ENCODE results near the gene CDC42. TPM values are rescaled to one million over a fixed set of nuclear protein-coding genes. Genes with fewer than 3 reads are reported as not detected.

CDC42 gene
- polyA plus RNA-seq, 1 experiment: 148 TPM

DNA sequence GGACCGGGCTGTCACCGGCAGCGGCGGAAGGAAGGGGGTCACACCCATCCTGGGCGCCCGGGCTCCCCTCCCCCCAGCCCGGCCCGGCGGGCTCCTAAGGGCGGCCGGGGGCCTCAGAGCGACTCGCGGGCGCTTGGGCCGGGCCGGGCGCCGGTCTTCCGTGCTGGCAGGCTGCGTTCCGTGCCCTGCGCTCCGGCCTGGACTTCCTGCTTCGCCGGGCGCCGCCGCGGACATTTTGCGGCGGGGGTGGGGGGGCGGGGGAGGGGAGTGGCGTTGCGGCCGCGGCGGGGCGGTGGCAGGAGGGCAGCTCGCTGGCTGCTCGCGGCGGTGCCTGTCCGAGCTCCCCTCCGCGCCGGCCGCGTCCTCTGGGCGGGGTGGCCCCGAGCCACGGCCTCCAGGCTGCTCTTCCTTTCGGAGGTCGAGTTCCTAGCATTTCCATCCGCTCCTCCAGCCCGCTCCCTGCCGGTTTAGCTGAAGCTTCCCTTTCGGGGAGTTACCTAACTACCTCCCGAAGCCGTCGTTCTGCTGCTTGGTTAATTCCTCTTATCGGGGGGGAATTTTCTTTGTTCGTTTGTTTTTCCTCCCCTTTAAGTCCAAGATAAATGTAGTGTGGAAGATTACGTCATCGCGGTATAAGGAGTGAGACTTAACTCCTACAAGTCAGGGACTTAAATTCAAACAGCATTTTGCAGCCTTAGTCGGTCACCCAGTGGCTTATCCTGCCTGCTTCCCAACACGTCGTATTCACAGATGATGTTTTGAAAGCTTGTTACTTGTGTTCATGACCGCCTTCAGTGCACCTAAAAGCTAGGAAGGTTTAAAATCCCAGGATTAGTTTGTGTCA, 730 bp downstream of the CDC42 start:
- CTCF ChIA-PET: interaction anchor here (0.7 to 2.5 kb wide), 4 partner anchors 13 to 363 kb away, joined by 3 to 6 read pairs (median 4); no protein-coding TSS in a partner anchor
- Histone ChIP-seq H3K4me3 (ENCODE audit: low read depth, low read length) (peak overlapping the region; percentile 86), H3K36me3 (ENCODE audit: control insufficient read depth, insufficient read depth, low read length) (no peaks in the 10 kb centered on the region), H3K27me3 (ENCODE audit: control insufficient read depth, insufficient read depth, low read length) (no peaks in the 10 kb centered on the region)
- POLR2A ChIA-PET: interaction anchor here (0.6 kb wide), 2 partner anchors 90 to 402 kb away, joined by 4 to 8 read pairs; no protein-coding TSS in a partner anchor
- DNase-seq (ENCODE audit: low read depth): no peak
- TF ChIP-seq, protein P1, sequence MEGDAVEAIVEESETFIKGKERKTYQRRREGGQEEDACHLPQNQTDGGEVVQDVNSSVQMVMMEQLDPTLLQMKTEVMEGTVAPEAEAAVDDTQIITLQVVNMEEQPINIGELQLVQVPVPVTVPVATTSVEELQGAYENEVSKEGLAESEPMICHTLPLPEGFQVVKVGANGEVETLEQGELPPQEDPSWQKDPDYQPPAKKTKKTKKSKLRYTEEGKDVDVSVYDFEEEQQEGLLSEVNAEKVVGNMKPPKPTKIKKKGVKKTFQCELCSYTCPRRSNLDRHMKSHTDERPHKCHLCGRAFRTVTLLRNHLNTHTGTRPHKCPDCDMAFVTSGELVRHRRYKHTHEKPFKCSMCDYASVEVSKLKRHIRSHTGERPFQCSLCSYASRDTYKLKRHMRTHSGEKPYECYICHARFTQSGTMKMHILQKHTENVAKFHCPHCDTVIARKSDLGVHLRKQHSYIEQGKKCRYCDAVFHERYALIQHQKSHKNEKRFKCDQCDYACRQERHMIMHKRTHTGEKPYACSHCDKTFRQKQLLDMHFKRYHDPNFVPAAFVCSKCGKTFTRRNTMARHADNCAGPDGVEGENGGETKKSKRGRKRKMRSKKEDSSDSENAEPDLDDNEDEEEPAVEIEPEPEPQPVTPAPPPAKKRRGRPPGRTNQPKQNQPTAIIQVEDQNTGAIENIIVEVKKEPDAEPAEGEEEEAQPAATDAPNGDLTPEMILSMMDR (IDR thresholded peaks at IDR 0.05; ENCODE audit: insufficient read depth, low read depth, low read length): peak; percentile 8; the same call in 1 of the 2 replicates

DNA sequence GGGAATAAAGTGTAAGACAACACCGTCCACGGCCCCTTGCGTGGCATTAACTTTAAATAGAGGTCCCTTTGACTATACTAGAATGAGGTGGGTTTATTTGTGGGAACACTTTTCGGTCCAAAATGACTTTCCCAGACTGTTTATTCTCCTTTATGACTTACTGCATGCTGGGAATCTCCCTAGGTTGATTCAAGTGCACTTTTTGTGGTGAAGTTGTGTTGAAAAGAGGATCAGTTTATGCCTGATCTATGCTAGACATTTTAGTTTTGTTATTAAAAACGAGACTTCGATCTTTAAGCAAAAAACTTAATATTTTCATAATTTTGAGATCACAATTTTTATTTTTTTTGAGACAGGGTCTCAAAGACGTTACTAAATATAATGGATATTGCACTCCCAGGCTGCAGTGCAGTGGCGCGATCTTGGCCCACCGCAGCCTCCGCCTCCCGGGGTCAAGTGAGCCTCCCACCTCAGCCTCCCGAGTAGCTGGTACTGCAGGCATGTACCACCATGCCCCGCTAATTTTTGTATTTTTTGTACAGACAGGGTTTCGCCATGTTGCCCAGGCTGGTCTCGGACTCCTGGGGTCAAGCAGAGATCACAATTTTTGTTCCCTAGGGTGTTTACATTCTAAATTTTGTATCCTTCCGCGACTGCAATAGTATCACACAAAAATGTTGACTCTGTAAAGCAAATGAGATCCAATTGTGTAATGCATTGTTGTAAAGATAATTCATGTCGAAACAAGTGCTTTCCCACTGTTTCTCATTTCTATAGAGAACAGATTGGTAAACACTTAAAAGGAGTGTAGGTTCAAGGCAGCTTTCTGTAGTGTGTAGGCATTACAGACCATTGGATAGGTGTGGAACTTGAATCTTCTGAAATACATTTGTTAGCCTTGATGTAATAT, 1.6 kb downstream of the CDC42 start:
- H3K4me3 ChIP-seq (ENCODE audit: low read depth, low read length): peak overlapping the region; percentile 86
- TF ChIP-seq, protein P1 (IDR thresholded peaks at IDR 0.05; ENCODE audit: insufficient read depth, low read depth, low read length): no peak
- POLR2A ChIA-PET: interaction anchor here (0.6 kb wide), 3 partner anchors 12 to 402 kb away, joined by 4 to 10 read pairs (median 8); no protein-coding TSS in a partner anchor
- H3K36me3 ChIP-seq (ENCODE audit: control insufficient read depth, insufficient read depth, low read length): no peaks in the 10 kb centered on the region
- CTCF ChIA-PET: interaction anchor here (0.7 to 1.7 kb wide), 2 partner anchors 39 to 362 kb away, joined by 3 to 4 read pairs; no protein-coding TSS in a partner anchor
- H3K27me3 ChIP-seq (ENCODE audit: control insufficient read depth, insufficient read depth, low read length): no peaks in the 10 kb centered on the region
- no peak for DNase-seq (ENCODE audit: low read depth)

DNA sequence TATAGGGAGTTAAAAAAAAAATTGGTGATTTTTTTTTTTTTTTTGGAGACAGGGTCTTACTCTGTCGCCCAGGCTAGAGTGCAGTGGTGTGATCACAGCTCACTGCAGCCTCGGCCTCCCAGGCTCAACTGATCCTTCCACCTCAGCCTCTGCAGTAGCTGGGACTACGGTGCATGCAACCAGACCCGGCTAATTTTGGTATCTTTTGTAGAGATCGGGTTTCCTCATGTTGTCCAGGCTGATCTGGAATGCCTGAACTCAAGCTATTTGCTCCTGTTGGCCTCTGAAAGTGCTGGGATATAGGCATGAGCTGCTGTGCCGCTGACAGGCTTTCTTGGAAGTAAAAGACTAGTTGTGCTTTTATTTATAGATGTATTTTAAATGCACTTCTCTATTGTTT, 3.0 kb downstream of the CDC42 start:
- H3K4me3 ChIP-seq (ENCODE audit: low read depth, low read length): no peak overlapping the region
- no peak for DNase-seq (ENCODE audit: low read depth)
- H3K27me3 ChIP-seq (ENCODE audit: control insufficient read depth, insufficient read depth, low read length): no peaks in the 10 kb centered on the region
- TF ChIP-seq, protein P1 (IDR thresholded peaks at IDR 0.05; ENCODE audit: insufficient read depth, low read depth, low read length): no peak
- CTCF ChIA-PET: interaction anchor here (0.6 kb wide), 1 partner anchor 351 kb away, joined by 3 read pairs; no protein-coding TSS in a partner anchor
- H3K36me3 ChIP-seq (ENCODE audit: control insufficient read depth, insufficient read depth, low read length): no peaks in the 10 kb centered on the region
- POLR2A ChIA-PET: no interaction called here

DNA sequence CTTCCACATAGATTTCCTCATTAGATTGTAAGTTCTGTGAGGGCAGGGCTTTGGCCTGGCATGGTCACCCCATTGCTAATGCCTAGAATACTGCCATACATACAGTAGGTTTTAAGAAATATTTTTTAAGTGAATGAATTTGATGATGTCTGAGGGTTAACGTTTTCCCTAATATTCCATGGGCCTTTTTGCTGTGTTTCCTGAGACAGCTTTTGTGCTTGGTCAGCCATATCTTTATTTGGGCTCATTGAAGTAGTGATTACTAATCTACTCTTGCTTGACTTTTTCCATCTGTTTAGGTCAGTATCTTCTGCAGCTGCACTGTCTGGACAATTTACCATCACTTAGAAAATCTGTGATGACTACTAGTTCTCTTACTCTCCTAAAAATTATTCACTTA, 3.5 kb downstream of the CDC42 start:
- POLR2A ChIA-PET: no interaction called here
- TF ChIP-seq, protein P1 (IDR thresholded peaks at IDR 0.05; ENCODE audit: insufficient read depth, low read depth, low read length): no peak
- DNase-seq (ENCODE audit: low read depth): no peak
- CTCF ChIA-PET: no interaction called here
- no peaks in the 10 kb centered on the region for H3K27me3 ChIP-seq (ENCODE audit: control insufficient read depth, insufficient read depth, low read length)
- H3K36me3 ChIP-seq (ENCODE audit: control insufficient read depth, insufficient read depth, low read length): no peaks in the 10 kb centered on the region
- H3K4me3 ChIP-seq (ENCODE audit: low read depth, low read length): no peak overlapping the region

DNA sequence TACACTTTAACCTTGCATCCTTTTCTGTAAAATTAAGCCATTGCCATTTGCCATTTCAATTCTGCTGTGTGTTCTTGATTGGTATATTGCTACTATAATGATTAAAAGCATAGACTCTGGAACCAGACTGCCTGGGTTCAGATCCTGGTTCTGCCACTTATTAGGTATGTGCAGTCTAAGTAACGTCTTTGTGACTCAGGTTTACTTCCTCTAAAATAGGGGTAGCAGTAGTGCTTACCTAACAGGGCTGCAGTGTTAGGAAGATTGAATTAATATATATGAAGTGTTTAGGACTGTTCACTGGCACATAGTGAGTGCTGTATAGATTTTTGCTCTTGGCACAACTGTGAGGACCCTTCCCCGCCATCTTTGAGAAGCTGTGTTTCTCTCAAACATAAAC, 4.4 kb downstream of the CDC42 start:
- CTCF ChIA-PET: no interaction called here
- H3K4me3 ChIP-seq (ENCODE audit: low read depth, low read length): no peak overlapping the region
- DNase-seq (ENCODE audit: low read depth): no peak
- no peaks in the 10 kb centered on the region for H3K27me3 ChIP-seq (ENCODE audit: control insufficient read depth, insufficient read depth, low read length)
- POLR2A ChIA-PET: no interaction called here
- TF ChIP-seq, protein P1 (IDR thresholded peaks at IDR 0.05; ENCODE audit: insufficient read depth, low read depth, low read length): no peak
- H3K36me3 ChIP-seq (ENCODE audit: control insufficient read depth, insufficient read depth, low read length): no peaks in the 10 kb centered on the region

All from BJ (cell line).